ENCODE results near the gene HMHB1.

GRCh38 chr5:143837306-143837848 lies 25.4 kb downstream of the HMHB1 start:
- TF ChIP-seq TEAD1 (CRISPR knock-in tag; IDR thresholded peaks at IDR 0.05) (no peak), REST (IDR thresholded peaks at IDR 0.05; ENCODE audit: borderline replicate concordance) (no peak), REST (CRISPR knock-in tag; IDR thresholded peaks at IDR 0.05; ENCODE audit: low read depth) (no peak), SMAD4 (CRISPR knock-in tag; conservative IDR thresholded peaks at IDR 0.05) (no peak), HNRNPL (IDR thresholded peaks at IDR 0.05; ENCODE audit: low read depth, low read length) (no peak), ZBTB33 (CRISPR knock-in tag; IDR thresholded peaks at IDR 0.05) (no peak), POLR2AphosphoS5 (IDR thresholded peaks at IDR 0.05; ENCODE audit: control insufficient read depth, insufficient read depth, low read depth, low read length) (no peak), KLF6 (CRISPR knock-in tag; IDR thresholded peaks at IDR 0.05; ENCODE audit: borderline replicate concordance) (no peak), POLR2A (conservative IDR thresholded peaks at IDR 0.05) (no peak), DNMT1 (IDR thresholded peaks at IDR 0.05) (no peak), SFPQ (IDR thresholded peaks at IDR 0.05; ENCODE audit: low read depth, low read length) (no peak), ETV5 (CRISPR knock-in tag; IDR thresholded peaks at IDR 0.05; ENCODE audit: low read depth) (no peak)

Measured in K562 (cell line).